ENCODE measurements around the gene MYH11.

The MYH11 gene

DNA sequence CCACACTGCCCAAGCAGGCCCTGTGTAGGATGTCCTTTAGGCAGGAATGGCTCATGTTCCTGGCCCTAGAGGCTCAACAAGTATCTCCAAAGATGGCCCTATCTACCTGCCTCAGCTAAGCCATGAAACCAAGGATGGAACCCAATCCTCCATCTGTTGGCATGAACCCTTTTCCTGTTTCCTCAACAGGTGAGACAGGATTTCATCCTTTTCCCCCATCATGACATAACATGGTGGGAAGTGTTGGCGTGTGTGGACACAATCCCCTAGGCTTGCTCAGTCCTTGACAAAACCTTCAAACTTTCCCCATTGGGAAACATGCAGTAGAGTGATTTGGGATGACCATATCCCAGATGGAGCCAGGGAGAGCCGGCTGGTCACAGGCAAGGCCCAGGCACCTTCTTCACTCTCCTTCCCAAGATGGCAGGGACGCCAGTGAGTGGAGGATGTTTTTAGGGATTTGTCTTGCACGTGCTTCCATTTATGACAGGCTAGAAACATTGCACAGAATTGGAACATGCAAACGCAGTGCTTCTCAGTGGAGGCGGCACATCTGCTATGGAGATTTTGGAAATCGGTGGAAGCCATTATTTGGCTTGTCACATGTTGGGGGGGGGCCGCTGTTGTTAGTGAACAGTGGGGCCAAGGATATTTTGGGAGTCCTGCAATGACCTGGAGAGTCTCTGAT, 77.0 kb downstream of the MYH11 start:
- Histone ChIP-seq H3K4me3 (ENCODE audit: low read depth, low read length, poor library complexity, severe bottlenecking) (no peak overlapping the region), H3K9me2 (ENCODE audit: low read depth, low read length) (no peaks in the 10 kb centered on the region), H3K79me2 (ENCODE audit: insufficient read depth, low read length) (no peaks in the 10 kb centered on the region), H3K36me3 (ENCODE audit: insufficient read depth, low read length) (no peaks in the 10 kb centered on the region), H4K20me1 (ENCODE audit: insufficient read depth, low read length) (no peaks in the 10 kb centered on the region), H3K27ac (ENCODE audit: low read depth, low read length, poor library complexity, severe bottlenecking) (no peak overlapping the region), H3K9ac (ENCODE audit: low read length) (no peak overlapping the region), H3K4me1 (ENCODE audit: insufficient read depth, low read length, severe bottlenecking) (no peaks in the 10 kb centered on the region), H3K9me3 (ENCODE audit: low read length) (no peaks in the 10 kb centered on the region), H3F3A (ENCODE audit: insufficient read depth, low read length) (no peaks in the 10 kb centered on the region), H2AFZ (ENCODE audit: low read length) (no peak overlapping the region), H3K4me2 (ENCODE audit: low read length) (no peak overlapping the region), H3K27me3 (ENCODE audit: insufficient read depth, low read length) (no peaks in the 10 kb centered on the region; the same call in 1 of the 2 replicates)
- TF ChIP-seq EZH2 (IDR thresholded peaks at IDR 0.05; ENCODE audit: borderline replicate concordance, low read length): no peak
- TF ChIP-seq, protein P1, sequence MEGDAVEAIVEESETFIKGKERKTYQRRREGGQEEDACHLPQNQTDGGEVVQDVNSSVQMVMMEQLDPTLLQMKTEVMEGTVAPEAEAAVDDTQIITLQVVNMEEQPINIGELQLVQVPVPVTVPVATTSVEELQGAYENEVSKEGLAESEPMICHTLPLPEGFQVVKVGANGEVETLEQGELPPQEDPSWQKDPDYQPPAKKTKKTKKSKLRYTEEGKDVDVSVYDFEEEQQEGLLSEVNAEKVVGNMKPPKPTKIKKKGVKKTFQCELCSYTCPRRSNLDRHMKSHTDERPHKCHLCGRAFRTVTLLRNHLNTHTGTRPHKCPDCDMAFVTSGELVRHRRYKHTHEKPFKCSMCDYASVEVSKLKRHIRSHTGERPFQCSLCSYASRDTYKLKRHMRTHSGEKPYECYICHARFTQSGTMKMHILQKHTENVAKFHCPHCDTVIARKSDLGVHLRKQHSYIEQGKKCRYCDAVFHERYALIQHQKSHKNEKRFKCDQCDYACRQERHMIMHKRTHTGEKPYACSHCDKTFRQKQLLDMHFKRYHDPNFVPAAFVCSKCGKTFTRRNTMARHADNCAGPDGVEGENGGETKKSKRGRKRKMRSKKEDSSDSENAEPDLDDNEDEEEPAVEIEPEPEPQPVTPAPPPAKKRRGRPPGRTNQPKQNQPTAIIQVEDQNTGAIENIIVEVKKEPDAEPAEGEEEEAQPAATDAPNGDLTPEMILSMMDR (IDR thresholded peaks at IDR 0.05; ENCODE audit: low read length): no peak

DNA sequence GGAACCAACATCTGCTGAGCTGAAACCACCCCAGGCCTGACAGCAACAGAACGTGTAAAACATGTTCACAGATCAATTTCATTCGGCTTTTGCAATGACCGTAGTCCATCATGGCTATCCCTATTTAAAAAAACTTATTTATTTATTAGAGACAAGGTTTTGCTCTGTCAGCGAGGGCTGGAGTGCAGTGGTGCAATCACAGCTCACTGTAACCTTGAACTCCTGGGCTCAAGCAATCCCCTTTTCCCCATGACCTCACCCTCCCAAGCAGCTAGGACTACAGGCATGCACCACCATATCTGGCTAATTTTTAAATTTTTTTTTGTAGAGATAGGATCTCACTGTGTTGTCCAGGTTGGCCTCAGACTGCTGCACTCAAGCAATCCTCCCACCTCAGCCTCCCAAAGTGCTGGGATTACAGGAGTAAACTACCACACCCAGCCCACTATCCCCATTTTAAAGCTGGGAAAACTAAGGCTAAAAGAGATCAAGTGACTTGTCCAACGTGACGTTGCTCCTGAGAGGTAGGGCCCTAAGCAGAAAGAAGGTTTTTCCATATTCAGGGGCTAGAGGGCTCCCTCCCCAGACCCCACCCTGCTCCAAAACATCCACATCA, 77.7 kb downstream of the MYH11 start:
- Histone ChIP-seq H4K20me1 (ENCODE audit: insufficient read depth, low read length) (no peaks in the 10 kb centered on the region), H3K9me3 (ENCODE audit: low read length) (no peaks in the 10 kb centered on the region), H2AFZ (ENCODE audit: low read length) (no peak overlapping the region), H3K79me2 (ENCODE audit: insufficient read depth, low read length) (no peaks in the 10 kb centered on the region), H3K27me3 (ENCODE audit: insufficient read depth, low read length) (no peaks in the 10 kb centered on the region; the same call in 1 of the 2 replicates), H3K27ac (ENCODE audit: low read depth, low read length, poor library complexity, severe bottlenecking) (no peak overlapping the region), H3K36me3 (ENCODE audit: insufficient read depth, low read length) (no peaks in the 10 kb centered on the region), H3K4me1 (ENCODE audit: insufficient read depth, low read length, severe bottlenecking) (no peaks in the 10 kb centered on the region), H3F3A (ENCODE audit: insufficient read depth, low read length) (no peaks in the 10 kb centered on the region), H3K9ac (ENCODE audit: low read length) (no peak overlapping the region), H3K4me3 (ENCODE audit: low read depth, low read length, poor library complexity, severe bottlenecking) (no peak overlapping the region), H3K9me2 (ENCODE audit: low read depth, low read length) (no peaks in the 10 kb centered on the region), H3K4me2 (ENCODE audit: low read length) (no peak overlapping the region)
- TF ChIP-seq, protein P1 (IDR thresholded peaks at IDR 0.05; ENCODE audit: low read length): no peak
- no peak for TF ChIP-seq EZH2 (IDR thresholded peaks at IDR 0.05; ENCODE audit: borderline replicate concordance, low read length)

DNA sequence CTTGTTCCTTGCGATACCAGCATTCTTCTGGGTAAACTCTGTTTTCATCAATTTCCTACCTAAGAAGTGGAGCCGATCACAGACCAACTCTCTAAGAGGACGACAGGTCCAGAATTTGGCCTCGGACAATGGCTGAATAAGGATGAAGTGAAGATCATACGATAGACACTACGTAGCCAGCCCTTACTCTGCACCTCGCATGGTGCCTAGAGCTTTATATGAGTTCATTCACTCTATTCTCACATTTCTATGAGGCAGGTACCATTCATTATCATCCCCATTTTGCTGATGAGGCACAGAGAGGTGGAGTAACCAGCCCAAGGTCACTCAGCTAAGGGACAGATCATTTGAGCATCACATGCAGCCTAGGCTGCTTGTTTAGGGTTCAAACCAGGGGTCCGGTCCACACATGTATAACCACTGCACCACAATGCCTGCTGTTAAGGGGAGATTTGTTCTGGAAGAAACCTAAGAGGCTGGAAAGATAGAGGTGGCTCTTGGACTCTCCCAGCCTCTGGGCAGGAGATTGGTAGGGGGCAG, 78.6 kb downstream of the MYH11 start:
- Histone ChIP-seq H3K4me1 (ENCODE audit: insufficient read depth, low read length, severe bottlenecking) (no peaks in the 10 kb centered on the region), H3K9me2 (ENCODE audit: low read depth, low read length) (no peaks in the 10 kb centered on the region), H2AFZ (ENCODE audit: low read length) (no peak overlapping the region), H3K9me3 (ENCODE audit: low read length) (no peaks in the 10 kb centered on the region), H3F3A (ENCODE audit: insufficient read depth, low read length) (no peaks in the 10 kb centered on the region), H4K20me1 (ENCODE audit: insufficient read depth, low read length) (no peaks in the 10 kb centered on the region), H3K27me3 (ENCODE audit: insufficient read depth, low read length) (no peaks in the 10 kb centered on the region), H3K9ac (ENCODE audit: low read length) (no peak overlapping the region), H3K36me3 (ENCODE audit: insufficient read depth, low read length) (no peaks in the 10 kb centered on the region), H3K4me3 (ENCODE audit: low read depth, low read length, poor library complexity, severe bottlenecking) (no peak overlapping the region), H3K79me2 (ENCODE audit: insufficient read depth, low read length) (no peaks in the 10 kb centered on the region), H3K27ac (ENCODE audit: low read depth, low read length, poor library complexity, severe bottlenecking) (no peak overlapping the region), H3K4me2 (ENCODE audit: low read length) (no peak overlapping the region)
- TF ChIP-seq, protein P1 (IDR thresholded peaks at IDR 0.05; ENCODE audit: low read length): no peak
- TF ChIP-seq EZH2 (IDR thresholded peaks at IDR 0.05; ENCODE audit: borderline replicate concordance, low read length): no peak

All from OCI-LY1 (cell line).